ENCODE results near the gene OTOS.

Gene OTOS

GRCh38 chr2:240168041-240168440 is 27.6 kb upstream of the OTOS start:
- Histone ChIP-seq H3K27ac (ENCODE audit: low read depth, low read length) (no peak overlapping the region), H3K27me3 (ENCODE audit: control insufficient read depth in 5 of 5, insufficient read depth in 4 of 5, low read length in 5 of 5) (peaks cover 0 to 35% (median 17%) of the 10 kb centered on the region in 5 donors), H3K36me3 (ENCODE audit: control insufficient read depth in 5 of 5, insufficient read depth in 5 of 5, low read length in 5 of 5) (no peaks in the 10 kb centered on the region), H3K4me3 (ENCODE audit: low read depth in 1 of 5, low read length in 5 of 5) (no peak overlapping the region), H3K9ac (ENCODE audit: low read length in 5 of 5) (no peak overlapping the region), H3K9me3 (ENCODE audit: control insufficient read depth in 5 of 5, low read length in 5 of 5) (no peaks in the 10 kb centered on the region), H3K4me1 (ENCODE audit: control insufficient read depth in 5 of 5, insufficient read depth in 5 of 5, low read length in 5 of 5) (no peaks in the 10 kb centered on the region)

GRCh38 chr2:240167588-240167880 is 27.1 kb upstream of the OTOS start:
- Histone ChIP-seq H3K9ac (ENCODE audit: low read length in 5 of 5) (no peak overlapping the region), H3K9me3 (ENCODE audit: control insufficient read depth in 5 of 5, low read length in 5 of 5) (no peaks in the 10 kb centered on the region), H3K4me3 (ENCODE audit: low read depth in 1 of 5, low read length in 5 of 5) (no peak overlapping the region), H3K36me3 (ENCODE audit: control insufficient read depth in 5 of 5, insufficient read depth in 5 of 5, low read length in 5 of 5) (no peaks in the 10 kb centered on the region), H3K27ac (ENCODE audit: low read depth, low read length) (no peak overlapping the region), H3K4me1 (ENCODE audit: control insufficient read depth in 5 of 5, insufficient read depth in 5 of 5, low read length in 5 of 5) (no peaks in the 10 kb centered on the region), H3K27me3 (ENCODE audit: control insufficient read depth in 5 of 5, insufficient read depth in 4 of 5, low read length in 5 of 5) (peaks cover 3 to 37% (median 17%) of the 10 kb centered on the region in 5 donors)

- Histone ChIP-seq H3K36me3 (ENCODE audit: control insufficient read depth in 5 of 5, insufficient read depth in 5 of 5, low read length in 5 of 5) (no peaks in the 10 kb centered on the region), H3K27ac (ENCODE audit: low read depth, low read length) (no peak overlapping the region), H3K4me1 (ENCODE audit: control insufficient read depth in 5 of 5, insufficient read depth in 5 of 5, low read length in 5 of 5) (no peaks in the 10 kb centered on the region), H3K4me3 (ENCODE audit: low read depth in 1 of 5, low read length in 5 of 5) (no peak overlapping the region), H3K9me3 (ENCODE audit: control insufficient read depth in 5 of 5, low read length in 5 of 5) (no peaks in the 10 kb centered on the region), H3K27me3 (ENCODE audit: control insufficient read depth in 5 of 5, insufficient read depth in 4 of 5, low read length in 5 of 5) (peaks cover 5 to 36% (median 16%) of the 10 kb centered on the region in 5 donors), H3K9ac (ENCODE audit: low read length in 5 of 5) (no peak overlapping the region)
These were observed 26.5 kb upstream of the OTOS start for GRCh38 chr2:240166761-240167587.

- Histone ChIP-seq H3K27ac (ENCODE audit: low read depth, low read length) (no peak overlapping the region), H3K9ac (ENCODE audit: low read length in 5 of 5) (no peak overlapping the region), H3K4me1 (ENCODE audit: control insufficient read depth in 5 of 5, insufficient read depth in 5 of 5, low read length in 5 of 5) (no peaks in the 10 kb centered on the region), H3K27me3 (ENCODE audit: control insufficient read depth in 5 of 5, insufficient read depth in 4 of 5, low read length in 5 of 5) (peaks cover 5 to 44% (median 16%) of the 10 kb centered on the region in 5 donors), H3K9me3 (ENCODE audit: control insufficient read depth in 5 of 5, low read length in 5 of 5) (no peaks in the 10 kb centered on the region), H3K36me3 (ENCODE audit: control insufficient read depth in 5 of 5, insufficient read depth in 5 of 5, low read length in 5 of 5) (no peaks in the 10 kb centered on the region), H3K4me3 (ENCODE audit: low read depth in 1 of 5, low read length in 5 of 5) (no peak overlapping the region)
These were observed 25.7 kb upstream of the OTOS start for GRCh38 chr2:240166191-240166590.

GRCh38 chr2:240165661-240166060 is 25.2 kb upstream of the OTOS start:
- H3K9me3 ChIP-seq (ENCODE audit: control insufficient read depth in 5 of 5, low read length in 5 of 5): no peaks in the 10 kb centered on the region
- no peak overlapping the region for H3K9ac ChIP-seq (ENCODE audit: low read length in 5 of 5)
- no peaks in the 10 kb centered on the region for H3K36me3 ChIP-seq (ENCODE audit: control insufficient read depth in 5 of 5, insufficient read depth in 5 of 5, low read length in 5 of 5)
- no peaks in the 10 kb centered on the region for H3K4me1 ChIP-seq (ENCODE audit: control insufficient read depth in 5 of 5, insufficient read depth in 5 of 5, low read length in 5 of 5)
- H3K4me3 ChIP-seq (ENCODE audit: low read depth in 1 of 5, low read length in 5 of 5): no peak overlapping the region
- no peak overlapping the region for H3K27ac ChIP-seq (ENCODE audit: low read depth, low read length)
- peaks cover 5 to 49% (median 16%) of the 10 kb centered on the region in 5 donors for H3K27me3 ChIP-seq (ENCODE audit: control insufficient read depth in 5 of 5, insufficient read depth in 4 of 5, low read length in 5 of 5)

GRCh38 chr2:240165034-240165433 is 24.6 kb upstream of the OTOS start:
- no peak overlapping the region for H3K27ac ChIP-seq (ENCODE audit: low read depth, low read length)
- no peaks in the 10 kb centered on the region for H3K4me1 ChIP-seq (ENCODE audit: control insufficient read depth in 5 of 5, insufficient read depth in 5 of 5, low read length in 5 of 5)
- H3K9me3 ChIP-seq (ENCODE audit: control insufficient read depth in 5 of 5, low read length in 5 of 5): no peaks in the 10 kb centered on the region
- H3K27me3 ChIP-seq (ENCODE audit: control insufficient read depth in 5 of 5, insufficient read depth in 4 of 5, low read length in 5 of 5): peaks cover 5 to 46% (median 17%) of the 10 kb centered on the region in 5 donors
- no peak overlapping the region for H3K4me3 ChIP-seq (ENCODE audit: low read depth in 1 of 5, low read length in 5 of 5)
- H3K36me3 ChIP-seq (ENCODE audit: control insufficient read depth in 5 of 5, insufficient read depth in 5 of 5, low read length in 5 of 5): no peaks in the 10 kb centered on the region
- H3K9ac ChIP-seq (ENCODE audit: low read length in 5 of 5): no peak overlapping the region

GRCh38 chr2:240164586-240164985 is 24.1 kb upstream of the OTOS start:
- Histone ChIP-seq H3K4me1 (ENCODE audit: control insufficient read depth in 5 of 5, insufficient read depth in 5 of 5, low read length in 5 of 5) (no peaks in the 10 kb centered on the region), H3K9ac (ENCODE audit: low read length in 5 of 5) (no peak overlapping the region), H3K4me3 (ENCODE audit: low read depth in 1 of 5, low read length in 5 of 5) (no peak overlapping the region), H3K27me3 (ENCODE audit: control insufficient read depth in 5 of 5, insufficient read depth in 4 of 5, low read length in 5 of 5) (peaks cover 5 to 43% (median 16%) of the 10 kb centered on the region in 5 donors), H3K36me3 (ENCODE audit: control insufficient read depth in 5 of 5, insufficient read depth in 5 of 5, low read length in 5 of 5) (no peaks in the 10 kb centered on the region), H3K9me3 (ENCODE audit: control insufficient read depth in 5 of 5, low read length in 5 of 5) (no peaks in the 10 kb centered on the region), H3K27ac (ENCODE audit: low read depth, low read length) (no peak overlapping the region)

- Histone ChIP-seq H3K9me3 (ENCODE audit: control insufficient read depth in 5 of 5, low read length in 5 of 5) (no peaks in the 10 kb centered on the region), H3K27ac (ENCODE audit: low read depth, low read length) (no peak overlapping the region), H3K4me1 (ENCODE audit: control insufficient read depth in 5 of 5, insufficient read depth in 5 of 5, low read length in 5 of 5) (no peaks in the 10 kb centered on the region), H3K27me3 (ENCODE audit: control insufficient read depth in 5 of 5, insufficient read depth in 4 of 5, low read length in 5 of 5) (peaks cover 5 to 41% (median 16%) of the 10 kb centered on the region in 5 donors), H3K9ac (ENCODE audit: low read length in 5 of 5) (no peak overlapping the region), H3K4me3 (ENCODE audit: low read depth in 1 of 5, low read length in 5 of 5) (no peak overlapping the region), H3K36me3 (ENCODE audit: control insufficient read depth in 5 of 5, insufficient read depth in 5 of 5, low read length in 5 of 5) (no peaks in the 10 kb centered on the region)
These were observed 23.6 kb upstream of the OTOS start for GRCh38 chr2:240163844-240164574.

GRCh38 chr2:240162939-240163714 is 22.7 kb upstream of the OTOS start:
- Histone ChIP-seq H3K4me3 (ENCODE audit: low read depth in 1 of 5, low read length in 5 of 5) (no peak overlapping the region), H3K4me1 (ENCODE audit: control insufficient read depth in 5 of 5, insufficient read depth in 5 of 5, low read length in 5 of 5) (no peaks in the 10 kb centered on the region), H3K27me3 (ENCODE audit: control insufficient read depth in 5 of 5, insufficient read depth in 4 of 5, low read length in 5 of 5) (peaks cover 5 to 37% (median 15%) of the 10 kb centered on the region in 5 donors), H3K9me3 (ENCODE audit: control insufficient read depth in 5 of 5, low read length in 5 of 5) (no peaks in the 10 kb centered on the region), H3K9ac (ENCODE audit: low read length in 5 of 5) (no peak overlapping the region), H3K27ac (ENCODE audit: low read depth, low read length) (no peak overlapping the region), H3K36me3 (ENCODE audit: control insufficient read depth in 5 of 5, insufficient read depth in 5 of 5, low read length in 5 of 5) (no peaks in the 10 kb centered on the region)

GRCh38 chr2:240162531-240162930 is 22.1 kb upstream of the OTOS start:
- H3K9me3 ChIP-seq (ENCODE audit: control insufficient read depth in 5 of 5, low read length in 5 of 5): no peaks in the 10 kb centered on the region
- no peak overlapping the region for H3K27ac ChIP-seq (ENCODE audit: low read depth, low read length)
- H3K27me3 ChIP-seq (ENCODE audit: control insufficient read depth in 5 of 5, insufficient read depth in 4 of 5, low read length in 5 of 5): peaks cover 5 to 32% (median 11%) of the 10 kb centered on the region in 5 donors

More at GRCh38 chr2:240162531-240162930, 22.1 kb upstream of the OTOS start:
- H3K36me3 ChIP-seq (ENCODE audit: control insufficient read depth in 5 of 5, insufficient read depth in 5 of 5, low read length in 5 of 5): no peaks in the 10 kb centered on the region
- H3K4me3 ChIP-seq (ENCODE audit: low read depth in 1 of 5, low read length in 5 of 5): no peak overlapping the region
- H3K9ac ChIP-seq (ENCODE audit: low read length in 5 of 5): no peak overlapping the region
- H3K4me1 ChIP-seq (ENCODE audit: control insufficient read depth in 5 of 5, insufficient read depth in 5 of 5, low read length in 5 of 5): no peaks in the 10 kb centered on the region

Measured in subcutaneous abdominal adipose tissue (tissue), 5 donors.